ENCODE results near the gene MGAT3.

GRCh38 chr22:39489094-39490068, 32.6 kb downstream of the MGAT3 start:
- TF ChIP-seq FOXA1 (IDR thresholded peaks at IDR 0.05): no peak
- TF ChIP-seq ELF4 (IDR thresholded peaks at IDR 0.05): no peak
- no peak for TF ChIP-seq ZNF384 (IDR thresholded peaks at IDR 0.05)
- no peak for TF ChIP-seq CTBP1 (IDR thresholded peaks at IDR 0.05; ENCODE audit: borderline replicate concordance)
